ENCODE measurements around the gene FAM177B.

FAM177B gene

GRCh38 chr1:222781251-222781650 lies 44.2 kb downstream of the FAM177B start:
- H3K36me3 ChIP-seq (ENCODE audit: insufficient read depth, insufficient read length, low read length) = no peaks in the 10 kb centered on the region
- no peaks in the 10 kb centered on the region for H3K9me3 ChIP-seq (ENCODE audit: insufficient read depth, low read length)
- H3K9ac ChIP-seq (ENCODE audit: insufficient read length, low read depth) = no peak overlapping the region
- peaks cover 2% of the 10 kb centered on the region for H3K27me3 ChIP-seq (ENCODE audit: insufficient read depth, insufficient read length)
- no peak for TF ChIP-seq YY1 (IDR thresholded peaks at IDR 0.05; ENCODE audit: insufficient read depth, insufficient read length)
- no peak for TF ChIP-seq SUZ12 (IDR thresholded peaks at IDR 0.05; ENCODE audit: extremely low read depth, insufficient read depth, insufficient read length)
- TF ChIP-seq ZNF274 (IDR thresholded peaks at IDR 0.05; ENCODE audit: low read depth, low read length) = no peak
- H3K4me1 ChIP-seq (ENCODE audit: insufficient read depth, insufficient read length) = no peaks in the 10 kb centered on the region
- no peak for DNase-seq (ENCODE audit: low read depth, low spot score)
- no peak overlapping the region for H3K4me3 ChIP-seq (ENCODE audit: insufficient read length, low read depth)

GRCh38 chr1:222783051-222783450 lies 46.0 kb downstream of the FAM177B start:
- Histone ChIP-seq H3K9me3 (ENCODE audit: insufficient read depth, low read length) (no peaks in the 10 kb centered on the region), H3K4me3 (ENCODE audit: insufficient read length, low read depth) (no peak overlapping the region), H3K4me1 (ENCODE audit: insufficient read depth, insufficient read length) (no peaks in the 10 kb centered on the region), H3K27me3 (ENCODE audit: insufficient read depth, insufficient read length) (peaks cover 6% of the 10 kb centered on the region), H3K36me3 (ENCODE audit: insufficient read depth, insufficient read length, low read length) (no peaks in the 10 kb centered on the region), H3K9ac (ENCODE audit: insufficient read length, low read depth) (no peak overlapping the region)
- TF ChIP-seq YY1 (IDR thresholded peaks at IDR 0.05; ENCODE audit: insufficient read depth, insufficient read length) (no peak), ZNF274 (IDR thresholded peaks at IDR 0.05; ENCODE audit: low read depth, low read length) (no peak), SUZ12 (IDR thresholded peaks at IDR 0.05; ENCODE audit: extremely low read depth, insufficient read depth, insufficient read length) (no peak)
- no peak for DNase-seq (ENCODE audit: low read depth, low spot score)

GRCh38 chr1:222784371-222784770 lies 47.4 kb downstream of the FAM177B start:
- H3K27me3 ChIP-seq (ENCODE audit: insufficient read depth, insufficient read length) = peaks cover 6% of the 10 kb centered on the region
- H3K9ac ChIP-seq (ENCODE audit: insufficient read length, low read depth) = no peak overlapping the region
- H3K36me3 ChIP-seq (ENCODE audit: insufficient read depth, insufficient read length, low read length) = no peaks in the 10 kb centered on the region
- no peaks in the 10 kb centered on the region for H3K4me1 ChIP-seq (ENCODE audit: insufficient read depth, insufficient read length)
- H3K9me3 ChIP-seq (ENCODE audit: insufficient read depth, low read length) = no peaks in the 10 kb centered on the region
- no peak overlapping the region for H3K4me3 ChIP-seq (ENCODE audit: insufficient read length, low read depth)
- TF ChIP-seq ZNF274 (IDR thresholded peaks at IDR 0.05; ENCODE audit: low read depth, low read length) = no peak
- TF ChIP-seq SUZ12 (IDR thresholded peaks at IDR 0.05; ENCODE audit: extremely low read depth, insufficient read depth, insufficient read length) = no peak
- no peak for TF ChIP-seq YY1 (IDR thresholded peaks at IDR 0.05; ENCODE audit: insufficient read depth, insufficient read length)
- DNase-seq (ENCODE audit: low read depth, low spot score) = no peak

GRCh38 chr1:222784916-222785315 lies 47.9 kb downstream of the FAM177B start:
- Histone ChIP-seq H3K4me1 (ENCODE audit: insufficient read depth, insufficient read length) (no peaks in the 10 kb centered on the region), H3K4me3 (ENCODE audit: insufficient read length, low read depth) (no peak overlapping the region), H3K9ac (ENCODE audit: insufficient read length, low read depth) (no peak overlapping the region), H3K9me3 (ENCODE audit: insufficient read depth, low read length) (no peaks in the 10 kb centered on the region), H3K36me3 (ENCODE audit: insufficient read depth, insufficient read length, low read length) (no peaks in the 10 kb centered on the region), H3K27me3 (ENCODE audit: insufficient read depth, insufficient read length) (peaks cover 6% of the 10 kb centered on the region)
- TF ChIP-seq ZNF274 (IDR thresholded peaks at IDR 0.05; ENCODE audit: low read depth, low read length) (no peak), SUZ12 (IDR thresholded peaks at IDR 0.05; ENCODE audit: extremely low read depth, insufficient read depth, insufficient read length) (no peak), YY1 (IDR thresholded peaks at IDR 0.05; ENCODE audit: insufficient read depth, insufficient read length) (no peak)
- no peak for DNase-seq (ENCODE audit: low read depth, low spot score)

- Histone ChIP-seq H3K9me3 (ENCODE audit: insufficient read depth, low read length) (peaks cover 5% of the 10 kb centered on the region; the same call in 1 of the 2 replicates), H3K9ac (ENCODE audit: insufficient read length, low read depth) (no peak overlapping the region), H3K4me1 (ENCODE audit: insufficient read depth, insufficient read length) (no peaks in the 10 kb centered on the region), H3K27me3 (ENCODE audit: insufficient read depth, insufficient read length) (peaks cover 6% of the 10 kb centered on the region), H3K4me3 (ENCODE audit: insufficient read length, low read depth) (no peak overlapping the region), H3K36me3 (ENCODE audit: insufficient read depth, insufficient read length, low read length) (no peaks in the 10 kb centered on the region)
- no peak for DNase-seq (ENCODE audit: low read depth, low spot score)
- no peak for TF ChIP-seq SUZ12 (IDR thresholded peaks at IDR 0.05; ENCODE audit: extremely low read depth, insufficient read depth, insufficient read length)
- no peak for TF ChIP-seq YY1 (IDR thresholded peaks at IDR 0.05; ENCODE audit: insufficient read depth, insufficient read length)
- TF ChIP-seq ZNF274 (IDR thresholded peaks at IDR 0.05; ENCODE audit: low read depth, low read length) = no peak
Observed at GRCh38 chr1:222785529-222785928, 48.5 kb downstream of the FAM177B start.

DNA sequence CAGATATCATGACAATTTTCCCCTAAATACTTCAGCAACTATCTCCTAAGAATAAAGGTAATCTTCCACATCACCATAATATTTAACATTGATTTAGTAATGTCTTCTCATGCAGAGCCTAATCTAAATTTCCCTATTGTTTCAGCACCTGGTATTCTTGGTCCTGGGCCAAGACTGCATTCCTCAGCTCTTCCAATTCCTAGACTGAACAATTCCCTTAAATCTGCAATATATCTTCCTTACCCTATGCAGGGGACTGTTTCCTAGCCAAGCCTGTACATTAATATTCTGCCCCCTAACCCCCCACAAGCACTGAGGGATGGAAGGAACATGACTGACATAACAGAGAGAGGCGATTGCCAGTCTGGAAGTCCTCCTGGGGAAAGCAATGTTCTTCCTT lies 49.1 kb downstream of the FAM177B start:
- no peaks in the 10 kb centered on the region for H3K4me1 ChIP-seq (ENCODE audit: insufficient read depth, insufficient read length)
- H3K36me3 ChIP-seq (ENCODE audit: insufficient read depth, insufficient read length, low read length) = no peaks in the 10 kb centered on the region
- no peak overlapping the region for H3K9ac ChIP-seq (ENCODE audit: insufficient read length, low read depth)
- H3K4me3 ChIP-seq (ENCODE audit: insufficient read length, low read depth) = no peak overlapping the region
- peaks cover 6% of the 10 kb centered on the region for H3K27me3 ChIP-seq (ENCODE audit: insufficient read depth, insufficient read length)
- peaks cover 5% of the 10 kb centered on the region; the same call in 1 of the 2 replicates for H3K9me3 ChIP-seq (ENCODE audit: insufficient read depth, low read length)
- TF ChIP-seq SUZ12 (IDR thresholded peaks at IDR 0.05; ENCODE audit: extremely low read depth, insufficient read depth, insufficient read length) (no peak), YY1 (IDR thresholded peaks at IDR 0.05; ENCODE audit: insufficient read depth, insufficient read length) (no peak), ZNF274 (IDR thresholded peaks at IDR 0.05; ENCODE audit: low read depth, low read length) (no peak)
- DNase-seq (ENCODE audit: low read depth, low spot score) = no peak

- H3K9ac ChIP-seq (ENCODE audit: insufficient read length, low read depth) = no peak overlapping the region
- H3K27me3 ChIP-seq (ENCODE audit: insufficient read depth, insufficient read length) = peaks cover 6% of the 10 kb centered on the region
- H3K9me3 ChIP-seq (ENCODE audit: insufficient read depth, low read length) = peaks cover 5% of the 10 kb centered on the region; the same call in 1 of the 2 replicates
- H3K4me3 ChIP-seq (ENCODE audit: insufficient read length, low read depth) = no peak overlapping the region
- TF ChIP-seq SUZ12 (IDR thresholded peaks at IDR 0.05; ENCODE audit: extremely low read depth, insufficient read depth, insufficient read length) (no peak), ZNF274 (IDR thresholded peaks at IDR 0.05; ENCODE audit: low read depth, low read length) (no peak), YY1 (IDR thresholded peaks at IDR 0.05; ENCODE audit: insufficient read depth, insufficient read length) (no peak)
- no peaks in the 10 kb centered on the region for H3K36me3 ChIP-seq (ENCODE audit: insufficient read depth, insufficient read length, low read length)
- no peak for DNase-seq (ENCODE audit: low read depth, low spot score)
- H3K4me1 ChIP-seq (ENCODE audit: insufficient read depth, insufficient read length) = no peaks in the 10 kb centered on the region
Observed at GRCh38 chr1:222787729-222788128, 50.7 kb downstream of the FAM177B start.
